ENCODE results near the gene SERTAD2. TPM values are rescaled to one million over a fixed set of nuclear protein-coding genes. Genes with fewer than 3 reads are reported as not detected.

SERTAD2 gene
- polyA plus RNA-seq, 1 donor from 2014 or later: 14.6 TPM

GRCh38 chr2:64587561-64587960, 66.2 kb downstream of the SERTAD2 start:
- Mint-ChIP-seq H3K4me3 (no peak overlapping the region), H3K27ac (no peak overlapping the region), H3K27me3 (no peaks in the 10 kb centered on the region), H3K4me1 (peaks cover 6 to 15% (median 10%) of the 10 kb centered on the region in 3 donors), H3K9me3 (no peaks in the 10 kb centered on the region), H3K36me3 (no peaks in the 10 kb centered on the region)

GRCh38 chr2:64586883-64587481, 66.7 kb downstream of the SERTAD2 start:
- H3K36me3 Mint-ChIP-seq: no peaks in the 10 kb centered on the region
- H3K27me3 Mint-ChIP-seq: no peaks in the 10 kb centered on the region

GRCh38 chr2:64586054-64586453, 67.7 kb downstream of the SERTAD2 start:
- Mint-ChIP-seq H3K4me3 (no peak overlapping the region), H3K9me3 (no peaks in the 10 kb centered on the region), H3K4me1 (peaks cover 10 to 21% (median 13%) of the 10 kb centered on the region in 3 donors), H3K27ac (peak overlapping the region in 2 of 3 donors; percentile 16 to 46), H3K36me3 (no peaks in the 10 kb centered on the region), H3K27me3 (no peaks in the 10 kb centered on the region)

More at GRCh38 chr2:64586883-64587481, 66.7 kb downstream of the SERTAD2 start:
- peak overlapping the region in 1 of 4 donors; percentile 57 for H3K4me3 Mint-ChIP-seq
- peaks cover 10 to 21% (median 13%) of the 10 kb centered on the region in 3 donors for H3K4me1 Mint-ChIP-seq
- H3K27ac Mint-ChIP-seq: peak overlapping the region in 1 of 3 donors; percentile 9
- no peaks in the 10 kb centered on the region for H3K9me3 Mint-ChIP-seq

- Mint-ChIP-seq H3K27ac (peak overlapping the region in 1 of 3 donors; percentile 37), H3K9me3 (no peaks in the 10 kb centered on the region), H3K36me3 (no peaks in the 10 kb centered on the region), H3K4me1 (peaks cover 10 to 21% (median 13%) of the 10 kb centered on the region in 3 donors), H3K4me3 (peak overlapping the region in 1 of 4 donors; percentile 66), H3K27me3 (no peaks in the 10 kb centered on the region)
Observed at GRCh38 chr2:64582774-64583340, 70.9 kb downstream of the SERTAD2 start.

GRCh38 chr2:64581777-64582539, 71.8 kb downstream of the SERTAD2 start:
- no peaks in the 10 kb centered on the region for H3K27me3 Mint-ChIP-seq

More at GRCh38 chr2:64581777-64582539, 71.8 kb downstream of the SERTAD2 start:
- no peaks in the 10 kb centered on the region for H3K36me3 Mint-ChIP-seq
- peak overlapping the region in 2 of 3 donors; percentile 24 to 37 for H3K27ac Mint-ChIP-seq
- H3K9me3 Mint-ChIP-seq: no peaks in the 10 kb centered on the region
- peaks cover 8 to 20% (median 13%) of the 10 kb centered on the region in 3 donors for H3K4me1 Mint-ChIP-seq
- H3K4me3 Mint-ChIP-seq: peak overlapping the region in 1 of 4 donors; percentile 66

Other genes with a start within 250 kb of the SERTAD2 start
- gene LGALSL, start 199.8 kb downstream of the SERTAD2 start, polyA plus RNA-seq: 0.45 TPM
- gene AFTPH, start 129.6 kb downstream of the SERTAD2 start, polyA plus RNA-seq: 63.5 TPM